Endothelial cell of umbilical vein (primary cell): ENCODE data around the gene RMND1. TPM values are rescaled to one million over a fixed set of nuclear protein-coding genes. Genes with fewer than 3 reads are reported as not detected.
"Not testable (repeated sequence)": the region's sequence is repeated elsewhere in the genome, so short reads cannot be mapped to it uniquely, and the experiment has no call there.

Source experiments
- BruUV-seq: library from RNA; stranded (reverse); fragments of 400-500 nt; replicated peaks from 2 replicates; lab custom pipeline; 2021; lab: Mats Ljungman, UMichigan
- CTCF ChIA-PET: fragments of 300-600, 350-600 bp; sonication (Branson Sonifier 250); formaldehyde crosslinking; loops from one replicate; lab custom pipeline; 2021; ENCODE audit warnings: antibody characterized with exemption, inconsistent platforms; lab: Charles Lee
- POLR2A ChIA-PET: fragments of 300-600, 350-600 bp; sonication (Branson Sonifier 250); formaldehyde crosslinking; loops from one replicate; lab custom pipeline; 2021; ENCODE audit warnings: antibody characterized with exemption, inconsistent platforms; lab: Charles Lee
- DNase-seq: peaks from one replicate; pipeline ENCODE4 v3.0.0-alpha.2; 2011; ENCODE audit warnings: low read depth, low spot score
- FAIRE-seq: peaks from 2 replicates; lab custom pipeline; 2011; peaks lifted over from hg19 to GRCh38; lab: Jason Lieb, UNC
- H2AFZ ChIP-seq: 2 replicates; pipeline ENCODE4 v1.6.0; 2012; ENCODE audit warnings: low read depth, low read length, control low read depth, inconsistent platforms
- H3K27ac ChIP-seq: 2 replicates; pipeline ENCODE4 v1.5.1; 2011; ENCODE audit warnings: low read depth, mild to moderate bottlenecking, control low read depth, low read length, moderate library complexity; ENCODE audit not compliant: insufficient read depth
- H3K27me3 ChIP-seq, 2 experiments: 2 replicates each; pipeline versions ENCODE4 v1.6.0 to v1.6.1; 2011; ENCODE audit warnings: low read length in 2 of 2, mixed read lengths in 1 of 2; ENCODE audit not compliant: control insufficient read depth in 2 of 2, insufficient read depth in 2 of 2
- H3K36me3 ChIP-seq, 2 experiments: 2 replicates in 1 of 2; 3 replicates in 1 of 2; pipeline ENCODE4 v1.5.1; 2011; ENCODE audit warnings: low read length in 2 of 2, mild to moderate bottlenecking in 1 of 2, moderate library complexity in 1 of 2; ENCODE audit not compliant: control insufficient read depth in 2 of 2, insufficient read depth in 2 of 2; ENCODE audit errors: extremely low read depth in 1 of 2
- H3K4me1 ChIP-seq: 3 replicates; pipeline ENCODE4 v1.5.1; 2011; ENCODE audit warnings: mild to moderate bottlenecking, low read length; ENCODE audit not compliant: control insufficient read depth, insufficient read depth; ENCODE audit errors: extremely low read depth
- H3K4me2 ChIP-seq: 2 replicates; pipeline ENCODE4 v1.6.1; 2011; ENCODE audit warnings: low read length, control low read depth, mixed read lengths; ENCODE audit not compliant: insufficient read depth
- H3K4me3 ChIP-seq, 3 experiments: fragments of 200-600 bp in 1 of 3; sonication (generic), shearing (Covaris generic) in 1 of 3; replicated peaks in 1 of 3; 2 replicates each; pipeline ENCODE4 v1.5.1; 2011 to 2016; ENCODE audit warnings: control low read depth in 3 of 3, low read length in 3 of 3, mild to moderate bottlenecking in 2 of 3, inconsistent platforms in 1 of 3, low read depth in 1 of 3, moderate library complexity in 1 of 3; ENCODE audit not compliant: insufficient read depth in 1 of 3
- H3K79me2 ChIP-seq: 2 replicates; pipeline ENCODE4 v1.6.0; 2012; ENCODE audit warnings: low read length, inconsistent platforms; ENCODE audit not compliant: control insufficient read depth, insufficient read depth
- H3K9ac ChIP-seq: replicated peaks from 2 replicates; pipeline ENCODE3; 2011; ENCODE audit warnings: low read length, control low read depth; ENCODE audit not compliant: insufficient read depth; ENCODE audit errors: extremely low read depth
- H3K9me1 ChIP-seq: replicated peaks from 3 replicates; pipeline ENCODE4 v1.6.0; 2011; ENCODE audit warnings: mild to moderate bottlenecking, low read length; ENCODE audit not compliant: control insufficient read depth, insufficient read depth; ENCODE audit errors: extremely low read depth
- H3K9me3 ChIP-seq: replicated peaks from 2 replicates; pipeline ENCODE4 v1.5.1; 2012; ENCODE audit warnings: low read length, inconsistent platforms; ENCODE audit not compliant: control insufficient read depth, insufficient read depth
- H4K20me1 ChIP-seq: replicated peaks from 2 replicates; pipeline ENCODE3; 2011; ENCODE audit warnings: mild to moderate bottlenecking, low read length; ENCODE audit not compliant: control insufficient read depth, insufficient read depth; ENCODE audit errors: extremely low read depth
- FOS ChIP-seq: IDR thresholded peaks from 2 replicates; pipeline ENCODE4 v1.6.1; 2011; ENCODE audit warnings: mild to moderate bottlenecking, low read length, moderate library complexity, borderline replicate concordance; ENCODE audit not compliant: insufficient read depth
- GATA2 ChIP-seq: IDR thresholded peaks from 2 replicates; pipeline ENCODE4 v1.7.0; 2011; ENCODE audit warnings: low read depth, mild to moderate bottlenecking, moderate library complexity, mixed read lengths, low read length; ENCODE audit not compliant: insufficient read length, insufficient read depth
- JUN ChIP-seq: IDR thresholded peaks from 2 replicates; pipeline ENCODE4 v1.6.1; 2011; ENCODE audit warnings: borderline replicate concordance, low read depth; ENCODE audit not compliant: insufficient read length, insufficient read depth
- MYC ChIP-seq: IDR thresholded peaks from one replicate; pipeline ENCODE4 v1.6.1; 2011; ENCODE audit warnings: mild to moderate bottlenecking, low read depth, low read length
- POLR2A ChIP-seq: IDR thresholded peaks from 2 replicates; pipeline ENCODE4 v1.6.1; 2012; ENCODE audit warnings: low read depth, mild to moderate bottlenecking, control low read depth, low read length
- POLR2AphosphoS5 ChIP-seq: IDR thresholded peaks from 2 replicates; pipeline ENCODE4 v1.6.1; 2012; ENCODE audit warnings: low read depth, mild to moderate bottlenecking, control low read depth, low read length, moderate library complexity; ENCODE audit not compliant: insufficient read depth
- dilution Hi-C: fragments of 300-500 bp; cut with MboI; formaldehyde crosslinking; loops from one replicate; pipeline ENCODE4 v1.15.0; 2019; ENCODE audit warnings: low sequenced_read_pairs; ENCODE audit not compliant: extremely low pct_ligation_motif_present
- intact Hi-C: fragments of 100-400 bp; cut with micrococcal nuclease; formaldehyde crosslinking; loops from one replicate; pipeline ENCODE4 v1.10.0; 2022
- polyA plus RNA-seq, 4 experiments: library from polyadenylated mRNA; depleted of rRNA in 3 of 4; stranded (reverse) in 3 of 4; unstranded in 1 of 4; fragments of >200 nt; gene quantifications; 2 replicates each; pipeline versions ENCODE4 v1.2.1 to v1.2.3, GENCODE V29; 2011 to 2012; ENCODE audit warnings: missing spikeins in 1 of 4
- total RNA-seq: library from RNA; stranded (reverse); gene quantifications from 2 replicates; pipeline ENCODE4 v1.2.3, GENCODE V29; 2021
- TF ChIP-seq, protein P1 (sequence below), 2 donors: IDR thresholded peaks; 1 replicate in 1 of 2; 2 replicates in 1 of 2; pipeline ENCODE4 v1.5.1; 2011; ENCODE audit warnings: low read length in 2 of 2, mild to moderate bottlenecking in 2 of 2, moderate library complexity in 2 of 2, control low read depth in 1 of 2, inconsistent platforms in 1 of 2, low read depth in 1 of 2; ENCODE audit not compliant: insufficient read depth in 1 of 2; ENCODE audit errors: extremely low read depth in 1 of 2

The RMND1 gene
- total and polyA plus RNA-seq, 2 donors (not counting 3 experiments of a cell fraction or from before 2014, with no cell fraction given): 6.3 to 21.4 TPM

DNA sequence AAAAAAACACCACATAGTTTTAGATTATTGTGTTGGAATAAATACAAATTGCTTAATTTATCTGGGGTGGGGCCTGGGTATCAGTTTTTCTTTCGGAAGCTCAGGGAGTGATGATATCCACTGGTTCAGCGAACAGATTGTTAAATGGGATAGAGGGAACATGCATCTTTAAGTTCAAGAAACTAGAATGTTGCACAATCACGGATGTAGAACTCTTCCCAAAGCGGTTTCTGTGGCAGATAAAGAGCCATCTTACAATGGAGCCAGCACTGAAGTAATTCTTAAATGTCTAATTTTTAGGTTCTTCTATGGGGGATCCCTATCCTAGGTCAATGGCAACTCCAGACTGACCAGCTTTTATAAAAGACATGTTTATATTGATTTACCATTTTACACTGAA, 9.7 kb upstream of the RMND1 start:
- Histone ChIP-seq H3K9me1 (no peaks in the 10 kb centered on the region), H2AFZ (no peak overlapping the region), H3K9ac (no peak overlapping the region), H3K27ac (no peak overlapping the region), H3K4me1 (no peaks in the 10 kb centered on the region), H3K27me3 (no peaks in the 10 kb centered on the region), H3K79me2 (no peaks in the 10 kb centered on the region), H3K4me3 (no peak overlapping the region), H4K20me1 (no peaks in the 10 kb centered on the region), H3K4me2 (no peak overlapping the region), H3K36me3 (peaks cover 3 to 8% of the 10 kb centered on the region in 2 experiments), H3K9me3 (no peaks in the 10 kb centered on the region)
- DNase-seq (no peak), FAIRE-seq (no peak)
- intact Hi-C loops (no loop called here), dilution Hi-C loops (no loop called here)
- ChIA-PET CTCF (no interaction called here), POLR2A (no interaction called here)
- no peak for TF ChIP-seq POLR2A
- TF ChIP-seq, protein P1, sequence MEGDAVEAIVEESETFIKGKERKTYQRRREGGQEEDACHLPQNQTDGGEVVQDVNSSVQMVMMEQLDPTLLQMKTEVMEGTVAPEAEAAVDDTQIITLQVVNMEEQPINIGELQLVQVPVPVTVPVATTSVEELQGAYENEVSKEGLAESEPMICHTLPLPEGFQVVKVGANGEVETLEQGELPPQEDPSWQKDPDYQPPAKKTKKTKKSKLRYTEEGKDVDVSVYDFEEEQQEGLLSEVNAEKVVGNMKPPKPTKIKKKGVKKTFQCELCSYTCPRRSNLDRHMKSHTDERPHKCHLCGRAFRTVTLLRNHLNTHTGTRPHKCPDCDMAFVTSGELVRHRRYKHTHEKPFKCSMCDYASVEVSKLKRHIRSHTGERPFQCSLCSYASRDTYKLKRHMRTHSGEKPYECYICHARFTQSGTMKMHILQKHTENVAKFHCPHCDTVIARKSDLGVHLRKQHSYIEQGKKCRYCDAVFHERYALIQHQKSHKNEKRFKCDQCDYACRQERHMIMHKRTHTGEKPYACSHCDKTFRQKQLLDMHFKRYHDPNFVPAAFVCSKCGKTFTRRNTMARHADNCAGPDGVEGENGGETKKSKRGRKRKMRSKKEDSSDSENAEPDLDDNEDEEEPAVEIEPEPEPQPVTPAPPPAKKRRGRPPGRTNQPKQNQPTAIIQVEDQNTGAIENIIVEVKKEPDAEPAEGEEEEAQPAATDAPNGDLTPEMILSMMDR (IDR thresholded peaks at IDR 0.05; ENCODE audit: extremely low read depth in 1 of 2, insufficient read depth in 1 of 2, low read depth in 1 of 2, low read length in 2 of 2): no peak
- TF ChIP-seq GATA2: no peak
- no peak for TF ChIP-seq JUN
- no peak for TF ChIP-seq FOS
- TF ChIP-seq MYC: no peak
- no peak for TF ChIP-seq POLR2AphosphoS5
- BruUV-seq: no TSS peak

DNA sequence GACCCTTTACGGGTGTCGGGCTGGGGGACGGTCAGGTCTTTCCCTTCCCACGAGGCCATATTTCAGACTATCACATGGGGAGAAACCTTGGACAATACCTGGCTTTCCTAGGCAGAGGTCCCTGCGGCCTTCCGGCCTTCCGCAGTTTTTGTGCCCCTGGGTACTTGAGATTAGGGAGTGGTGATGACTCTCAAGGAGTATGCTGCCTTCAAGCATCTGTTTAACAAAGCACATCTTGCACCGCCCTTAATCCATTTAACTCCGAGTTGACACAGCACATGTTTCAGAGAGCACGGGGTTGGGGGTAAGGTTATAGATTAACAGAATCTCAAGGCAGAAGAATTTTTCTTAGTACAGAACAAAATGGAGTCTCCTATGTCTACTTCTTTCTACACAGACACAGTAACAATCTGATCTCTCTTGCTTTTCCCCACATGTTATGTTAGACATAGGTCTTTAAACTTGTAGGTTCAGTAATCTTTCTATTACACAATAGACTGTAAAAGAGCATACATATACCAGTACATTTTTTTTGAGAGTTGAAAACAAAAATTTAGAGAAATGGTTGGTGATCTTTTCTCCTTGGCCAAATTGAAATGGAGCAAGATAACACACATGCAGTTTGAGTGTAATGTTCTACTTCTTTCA, 3.9 kb upstream of the RMND1 start:
- H3K4me1 ChIP-seq: peaks cover 13% of the 10 kb centered on the region
- H3K36me3 ChIP-seq, H3K27ac ChIP-seq, H3K9me1 ChIP-seq, POLR2A ChIA-PET, H3K4me3 ChIP-seq, H3K9me3 ChIP-seq, dilution Hi-C loops, CTCF ChIA-PET, H4K20me1 ChIP-seq, FAIRE-seq, BruUV-seq, DNase-seq, H3K27me3 ChIP-seq, H3K9ac ChIP-seq, intact Hi-C loops, H3K4me2 ChIP-seq, H2AFZ ChIP-seq: not testable (repeated sequence)
- peaks cover 23% of the 10 kb centered on the region for H3K79me2 ChIP-seq
